ENCODE results near the gene EIF2A. TPM values are rescaled to one million over a fixed set of nuclear protein-coding genes. Genes with fewer than 3 reads are reported as not detected.

The EIF2A gene
- total and polyA plus RNA-seq, 5 experiments from 2014 or later, result 47.7 to 120 (median 67.2) TPM

DNA sequence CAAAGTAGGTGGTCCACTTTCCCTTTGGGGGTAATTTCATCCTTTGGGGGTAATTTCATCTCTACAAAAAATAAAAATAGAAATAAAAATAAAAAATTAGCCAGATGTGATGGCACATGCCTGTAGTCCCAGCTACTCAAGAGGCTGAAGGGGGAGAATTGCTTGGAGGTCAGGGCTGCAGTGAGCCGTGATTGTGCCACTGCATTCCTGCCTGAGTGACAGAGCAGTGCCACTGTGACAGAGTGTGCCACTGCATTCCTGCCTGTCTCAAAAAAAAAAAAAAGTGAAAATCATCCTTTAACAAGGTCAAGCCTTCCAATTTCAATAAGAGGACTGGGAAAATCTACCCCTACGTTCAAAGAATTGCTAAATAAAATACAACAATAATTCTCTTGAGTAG lies 23.0 kb upstream of the EIF2A start:
- H3K27ac Mint-ChIP-seq, result no peak overlapping the region
- no peak for ATAC-seq
- H3K9me3 Mint-ChIP-seq, result no peaks in the 10 kb centered on the region
- no peaks in the 10 kb centered on the region for H3K4me1 Mint-ChIP-seq
- no peak overlapping the region for H3K4me3 Mint-ChIP-seq
- DNase-seq, result no peak
- H3K36me3 Mint-ChIP-seq, result no peaks in the 10 kb centered on the region
- no peaks in the 10 kb centered on the region for H3K27me3 Mint-ChIP-seq
- POLR2A ChIA-PET, result no interaction called here

DNA sequence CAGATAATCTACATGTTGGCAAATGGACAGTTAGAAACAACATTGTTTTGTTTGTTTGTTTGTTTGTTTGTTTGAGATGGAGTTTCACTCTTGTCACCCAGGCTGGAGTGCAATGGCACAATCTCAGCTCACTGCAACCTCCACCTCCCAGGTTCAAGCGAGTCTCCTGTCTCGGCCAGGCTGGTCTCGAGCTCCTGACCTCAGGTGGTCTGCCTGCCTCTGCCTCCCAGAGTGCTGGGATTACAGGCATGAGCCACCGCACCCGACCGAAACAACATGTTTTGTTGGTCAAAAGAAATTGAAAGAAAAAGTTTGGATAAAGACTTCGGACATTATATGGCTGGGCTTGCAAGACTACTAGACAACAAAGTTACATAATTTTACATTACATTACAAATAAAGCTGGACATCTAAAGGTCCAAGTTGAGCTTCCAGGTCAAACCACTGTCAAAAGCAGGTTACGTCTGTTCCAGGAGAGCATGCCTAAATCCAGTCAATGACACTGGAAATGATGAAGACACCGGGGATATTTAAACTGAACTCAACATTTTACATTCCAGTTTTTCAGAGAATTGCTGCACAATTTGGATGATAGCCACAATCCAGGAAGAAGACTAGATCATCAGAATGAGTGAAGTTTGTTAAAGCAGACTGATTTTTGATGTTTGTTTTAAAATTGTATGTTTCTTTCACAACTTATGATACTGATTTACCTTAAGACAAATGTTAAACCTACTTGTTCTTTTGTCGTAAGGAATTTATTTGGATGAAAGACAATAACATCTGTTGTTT lies 18.9 kb upstream of the EIF2A start:
- Mint-ChIP-seq H3K27ac (no peak overlapping the region), H3K4me3 (no peak overlapping the region), H3K27me3 (no peaks in the 10 kb centered on the region), H3K36me3 (no peaks in the 10 kb centered on the region), H3K9me3 (no peaks in the 10 kb centered on the region), H3K4me1 (peaks cover 0 to 6% (median 3%) of the 10 kb centered on the region in 4 donors)
- POLR2A ChIA-PET, result interaction anchor here (1.6 kb wide), 1 partner anchor 19 kb away, joined by 4 read pairs; the partner anchor contains the start of genes EIF2A and SERP1
- no peak for ATAC-seq
- DNase-seq, result no peak

DNA sequence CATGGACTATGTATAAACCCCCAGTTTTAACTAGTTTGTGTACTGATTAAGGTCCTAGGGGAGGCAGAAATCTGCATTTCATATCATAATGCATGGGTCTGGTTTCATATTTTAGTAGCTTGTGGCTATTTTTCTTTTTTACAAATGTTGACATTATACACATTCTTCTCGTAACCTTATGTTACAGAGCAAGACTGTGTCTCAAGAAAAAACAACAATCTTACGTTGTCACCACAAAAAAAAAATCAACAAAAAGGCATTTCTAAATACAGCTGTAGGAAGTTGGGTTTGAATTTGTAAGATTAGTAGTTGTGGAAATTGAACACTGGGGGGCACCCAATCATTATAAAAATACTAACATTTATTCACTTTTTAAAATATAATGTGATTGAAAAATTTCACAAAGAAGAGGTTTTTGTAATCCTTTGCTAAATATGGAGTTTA lies 18.2 kb upstream of the EIF2A start:
- Mint-ChIP-seq H3K36me3 (no peaks in the 10 kb centered on the region), H3K9me3 (no peaks in the 10 kb centered on the region), H3K27me3 (no peaks in the 10 kb centered on the region), H3K27ac (no peak overlapping the region), H3K4me1 (peaks cover 0 to 6% (median 3%) of the 10 kb centered on the region in 4 donors), H3K4me3 (no peak overlapping the region)
- POLR2A ChIA-PET, result interaction anchor here (1.6 kb wide), 1 partner anchor 18 kb away, joined by 4 read pairs; the partner anchor contains the start of genes EIF2A and SERP1
- DNase-seq, result peak in 3 of 10 donors; percentile 27 to 42 (median 36)
- peak in 1 of 2 donors; percentile 44 for ATAC-seq

DNA sequence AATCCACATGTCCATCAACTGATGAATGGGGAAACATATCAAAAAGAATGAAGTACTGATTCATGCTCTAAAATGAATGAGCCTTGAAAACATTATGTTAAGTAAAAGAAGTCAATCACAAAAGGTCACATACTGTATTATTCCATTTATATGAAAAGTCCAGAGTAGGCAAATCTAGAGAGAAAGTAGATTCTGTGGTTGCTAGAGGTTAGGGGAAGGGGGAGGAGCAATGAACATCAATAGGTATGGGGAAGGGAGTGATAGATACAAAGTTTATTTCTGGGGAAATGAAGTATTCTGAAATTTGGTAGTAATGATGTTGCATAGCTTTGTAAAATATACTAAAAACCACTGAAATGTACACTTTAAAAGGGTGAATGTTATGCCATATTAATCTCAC lies 14.8 kb upstream of the EIF2A start:
- ATAC-seq (no peak), DNase-seq (no peak)
- peak overlapping the region in 1 of 10 donors; percentile 14 for H3K27ac Mint-ChIP-seq
- H3K4me1 Mint-ChIP-seq, result peaks cover 0 to 6% (median 3%) of the 10 kb centered on the region in 4 donors
- H3K36me3 Mint-ChIP-seq, result no peaks in the 10 kb centered on the region
- no peak overlapping the region for H3K4me3 Mint-ChIP-seq
- H3K9me3 Mint-ChIP-seq, result no peaks in the 10 kb centered on the region
- POLR2A ChIA-PET, result interaction anchor here (0.6 kb wide), 1 partner anchor 13 kb away, joined by 3 read pairs; no protein-coding TSS in a partner anchor
- no peaks in the 10 kb centered on the region for H3K27me3 Mint-ChIP-seq

DNA sequence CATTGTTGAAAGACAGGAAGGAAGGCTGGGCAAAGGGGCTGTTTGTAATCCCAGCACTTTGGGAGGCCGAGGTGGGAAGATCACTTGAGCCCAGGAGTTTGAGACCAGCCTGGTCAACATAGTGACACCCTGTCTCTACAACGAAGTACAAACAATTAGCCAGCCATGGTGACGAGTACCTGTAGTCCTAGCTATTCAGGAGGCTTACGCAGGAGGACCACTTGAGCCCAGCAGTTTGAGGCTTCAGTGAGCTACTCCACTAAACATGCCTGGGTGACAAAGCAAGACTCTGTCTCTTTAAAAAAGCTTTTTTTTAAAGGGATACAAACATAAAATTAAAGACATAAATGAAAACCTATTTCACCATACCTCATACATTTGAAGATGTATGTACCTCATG lies 11.4 kb upstream of the EIF2A start:
- Mint-ChIP-seq H3K4me3 (no peak overlapping the region), H3K4me1 (peaks cover 0 to 6% (median 4%) of the 10 kb centered on the region in 4 donors), H3K27me3 (no peaks in the 10 kb centered on the region), H3K9me3 (no peaks in the 10 kb centered on the region), H3K27ac (no peak overlapping the region), H3K36me3 (no peaks in the 10 kb centered on the region)
- POLR2A ChIA-PET, result no interaction called here
- no peak for DNase-seq
- ATAC-seq, result no peak

DNA sequence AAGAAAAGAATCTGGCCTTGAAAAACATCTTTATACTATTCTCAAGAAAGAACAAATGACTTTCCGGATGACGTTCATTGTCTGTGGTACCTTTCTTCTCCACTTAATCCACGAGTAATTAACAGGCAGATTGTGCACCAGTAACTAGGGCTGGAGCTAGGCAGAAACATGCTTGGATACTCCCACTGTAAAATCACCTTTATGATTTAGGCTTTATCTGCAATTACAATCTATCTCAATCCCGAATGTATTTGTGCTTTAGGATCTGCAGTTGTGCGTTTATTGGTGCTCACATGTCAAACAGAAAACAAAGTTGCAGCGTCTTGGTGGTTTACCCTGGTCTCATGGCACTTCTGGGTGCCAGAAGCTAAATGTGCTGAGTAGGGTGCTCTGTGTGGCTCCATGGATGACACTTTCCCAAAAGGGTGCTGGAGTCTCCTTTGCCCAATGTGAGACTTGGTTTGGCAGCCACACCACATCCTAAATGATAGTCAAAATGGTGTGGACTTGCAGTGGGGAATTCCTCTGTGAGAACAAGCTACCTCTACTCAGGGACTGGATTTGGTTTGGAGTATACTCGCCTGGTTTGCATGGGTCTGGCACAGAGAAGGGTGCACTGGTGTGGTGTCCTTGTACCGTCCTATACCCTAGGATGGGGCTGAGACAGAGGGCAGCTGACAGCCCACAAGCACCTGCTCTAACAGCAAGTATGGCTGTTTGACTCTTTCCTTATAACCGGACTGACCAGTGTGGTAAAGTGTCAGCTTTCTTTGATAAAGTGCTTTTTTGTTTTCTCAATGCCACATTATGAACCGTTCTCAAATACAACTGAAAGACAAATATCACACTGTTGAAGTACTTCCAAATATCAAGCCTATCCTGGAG lies 8.0 kb upstream of the EIF2A start:
- Mint-ChIP-seq H3K27ac (peak overlapping the region in 6 of 10 donors; percentile 20 to 72 (median 34)), H3K4me3 (no peak overlapping the region), H3K27me3 (no peaks in the 10 kb centered on the region), H3K9me3 (no peaks in the 10 kb centered on the region), H3K36me3 (peaks cover 0 to 25% (median 0%) of the 10 kb centered on the region in 3 donors), H3K4me1 (peaks cover 14 to 27% (median 24%) of the 10 kb centered on the region in 4 donors)
- no peak for ATAC-seq
- POLR2A ChIA-PET, result interaction anchor here (0.8 to 1.2 kb wide), 3 partner anchors 129 to 224 kb away, joined by 3 read pairs; partner anchors contain the start of gene SIAH2
- no peak for DNase-seq

DNA sequence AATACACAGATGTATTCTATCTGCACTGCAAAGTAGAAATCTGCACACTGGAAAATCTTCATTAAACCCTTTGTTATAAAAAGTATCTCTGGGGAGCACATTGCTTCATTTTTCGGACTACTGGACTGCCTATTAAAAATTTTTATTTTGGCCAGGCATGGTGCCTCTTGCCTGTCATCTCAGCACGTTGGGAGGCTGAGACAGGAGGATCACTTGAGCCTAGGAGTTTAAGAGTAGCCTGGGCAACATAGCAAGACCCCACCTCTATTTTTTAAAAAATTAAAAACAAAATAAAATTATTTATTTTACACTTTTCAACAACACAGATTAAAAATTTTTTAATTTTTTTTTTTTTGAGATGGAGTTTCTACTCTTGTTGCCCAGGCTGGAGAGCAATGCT lies 6.3 kb upstream of the EIF2A start:
- DNase-seq (no peak), ATAC-seq (no peak)
- Mint-ChIP-seq H3K9me3 (no peaks in the 10 kb centered on the region), H3K36me3 (peaks cover 0 to 37% (median 0%) of the 10 kb centered on the region in 3 donors), H3K27ac (peak overlapping the region in 4 of 10 donors; percentile 10 to 57 (median 37)), H3K4me1 (peaks cover 17 to 43% (median 40%) of the 10 kb centered on the region in 4 donors), H3K4me3 (no peak overlapping the region), H3K27me3 (no peaks in the 10 kb centered on the region)
- POLR2A ChIA-PET, result no interaction called here

DNA sequence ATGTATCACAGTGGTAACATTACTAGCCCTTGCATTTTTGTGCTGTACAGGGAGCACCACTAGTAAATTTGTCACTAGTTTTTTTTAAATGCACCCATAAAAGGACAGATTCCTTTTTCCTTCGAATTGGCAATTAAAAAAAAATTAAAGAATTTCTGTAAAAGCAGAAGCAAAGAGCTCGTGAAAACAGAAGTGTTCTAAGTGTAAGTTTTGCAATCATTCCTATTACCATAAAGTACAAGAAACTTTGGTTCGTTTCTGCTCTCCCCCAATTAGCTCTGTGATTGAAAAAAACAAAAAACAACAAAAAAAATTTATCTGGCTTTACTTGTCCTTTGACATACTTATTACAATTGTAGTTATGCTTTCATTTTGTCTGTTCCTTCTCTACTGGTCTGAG lies 5.6 kb upstream of the EIF2A start:
- no peaks in the 10 kb centered on the region for H3K9me3 Mint-ChIP-seq
- POLR2A ChIA-PET, result interaction anchor here (0.9 to 1.0 kb wide), 2 partner anchors 25 to 62 kb away, joined by 3 to 5 read pairs; no protein-coding TSS in a partner anchor
- peaks cover 19 to 49% (median 43%) of the 10 kb centered on the region in 4 donors for H3K4me1 Mint-ChIP-seq
- peak overlapping the region in 9 of 10 donors; percentile 1 to 85 (median 67) for H3K27ac Mint-ChIP-seq
- DNase-seq (no peak), ATAC-seq (no peak)
- H3K27me3 Mint-ChIP-seq, result no peaks in the 10 kb centered on the region
- peaks cover 0 to 37% (median 0%) of the 10 kb centered on the region in 3 donors for H3K36me3 Mint-ChIP-seq
- H3K4me3 Mint-ChIP-seq, result no peak overlapping the region

DNA sequence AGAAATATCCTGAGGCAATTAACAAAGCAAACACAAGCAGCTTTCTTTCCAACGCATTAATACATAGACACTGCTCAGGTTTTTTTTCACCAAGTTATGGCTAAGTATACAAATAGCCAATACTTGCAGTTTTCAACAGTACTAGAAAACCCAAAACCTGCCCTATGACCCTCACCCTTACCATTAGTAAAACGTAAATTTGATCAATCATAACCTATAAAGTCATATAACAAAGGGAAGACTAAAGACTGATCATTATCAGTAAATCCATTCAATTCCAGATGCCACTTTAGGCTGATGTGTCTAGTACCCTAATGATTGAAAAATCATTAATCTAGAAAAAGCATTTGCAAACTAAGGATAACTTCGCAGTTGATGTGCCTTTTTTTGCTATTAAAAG lies 3.5 kb upstream of the EIF2A start:
- peaks cover 0 to 37% (median 0%) of the 10 kb centered on the region in 3 donors for H3K36me3 Mint-ChIP-seq
- POLR2A ChIA-PET, result interaction anchor here (2.1 kb wide), 1 partner anchor 160 kb away, joined by 8 read pairs; the partner anchor contains the start of gene ERICH6
- no peak overlapping the region for H3K4me3 Mint-ChIP-seq
- ATAC-seq (no peak), DNase-seq (no peak)
- no peaks in the 10 kb centered on the region for H3K27me3 Mint-ChIP-seq
- H3K9me3 Mint-ChIP-seq, result no peaks in the 10 kb centered on the region
- H3K27ac Mint-ChIP-seq, result peak overlapping the region in 9 of 10 donors; percentile 4 to 97 (median 35)
- H3K4me1 Mint-ChIP-seq, result peaks cover 26 to 63% (median 56%) of the 10 kb centered on the region in 4 donors

DNA sequence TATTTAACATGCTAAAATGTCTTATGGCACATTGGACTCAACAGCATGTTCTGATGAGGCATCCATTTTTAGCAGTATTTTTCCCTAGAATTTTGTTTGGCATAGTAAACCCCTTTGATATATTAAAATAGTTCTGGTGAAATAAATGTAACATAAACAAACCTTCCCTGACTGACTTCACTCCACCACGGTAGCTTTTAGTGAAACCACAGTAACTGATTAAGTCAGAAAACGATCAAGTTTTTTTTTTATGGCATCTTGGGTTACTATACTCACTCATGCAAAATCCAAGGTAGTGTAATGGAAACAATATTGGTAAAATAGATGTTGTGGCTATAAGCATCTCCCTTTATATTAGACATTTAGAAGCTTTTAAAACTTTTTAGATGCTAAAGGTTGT lies 3.1 kb upstream of the EIF2A start:
- Mint-ChIP-seq H3K27me3 (no peaks in the 10 kb centered on the region), H3K4me3 (peak overlapping the region in 3 of 10 donors; percentile 7 to 92 (median 23)), H3K9me3 (no peaks in the 10 kb centered on the region), H3K4me1 (peaks cover 26 to 67% (median 60%) of the 10 kb centered on the region in 4 donors), H3K36me3 (peaks cover 0 to 37% (median 0%) of the 10 kb centered on the region in 3 donors), H3K27ac (peak overlapping the region in 8 of 10 donors; percentile 33 to 98 (median 60))
- POLR2A ChIA-PET, result interaction anchor here (2.1 to 4.2 kb wide), 2 partner anchors 134 to 160 kb away, joined by 8 to 58 read pairs; partner anchors contain the start of genes ERICH6 and TSC22D2
- DNase-seq (no peak), ATAC-seq (no peak)

DNA sequence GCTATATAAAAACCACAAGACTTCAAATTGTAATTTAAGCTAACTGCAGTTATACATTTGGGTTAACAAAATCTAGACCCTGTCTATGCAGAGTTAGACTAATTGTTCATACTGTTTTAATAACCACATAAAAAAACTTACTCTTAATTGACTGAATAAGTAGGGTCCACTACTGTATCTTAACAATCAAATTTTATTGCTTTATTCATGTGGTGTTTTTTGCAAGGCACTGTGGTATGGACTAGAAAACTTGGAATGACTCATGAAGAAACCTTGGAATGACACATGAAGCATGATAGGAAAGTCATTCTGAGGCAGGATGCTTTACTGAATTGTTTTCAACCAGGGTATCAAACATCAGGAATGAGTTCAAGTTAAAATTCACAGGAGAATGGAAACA lies 2.5 kb upstream of the EIF2A start:
- no peak for ATAC-seq
- H3K9me3 Mint-ChIP-seq, result no peaks in the 10 kb centered on the region
- H3K4me1 Mint-ChIP-seq, result peaks cover 26 to 72% (median 64%) of the 10 kb centered on the region in 4 donors
- H3K27me3 Mint-ChIP-seq, result no peaks in the 10 kb centered on the region
- H3K27ac Mint-ChIP-seq, result peak overlapping the region in 9 of 10 donors; percentile 9 to 99 (median 87)
- H3K4me3 Mint-ChIP-seq, result peak overlapping the region in 9 of 10 donors; percentile 37 to 99 (median 93)
- peaks cover 0 to 40% (median 0%) of the 10 kb centered on the region in 3 donors for H3K36me3 Mint-ChIP-seq
- POLR2A ChIA-PET, result interaction anchor here (0.9 to 4.2 kb wide), 4 partner anchors 59 to 218 kb away, joined by 5 to 58 read pairs (median 6); partner anchors contain the start of genes ERICH6, SELENOT and TSC22D2
- no peak for DNase-seq

DNA sequence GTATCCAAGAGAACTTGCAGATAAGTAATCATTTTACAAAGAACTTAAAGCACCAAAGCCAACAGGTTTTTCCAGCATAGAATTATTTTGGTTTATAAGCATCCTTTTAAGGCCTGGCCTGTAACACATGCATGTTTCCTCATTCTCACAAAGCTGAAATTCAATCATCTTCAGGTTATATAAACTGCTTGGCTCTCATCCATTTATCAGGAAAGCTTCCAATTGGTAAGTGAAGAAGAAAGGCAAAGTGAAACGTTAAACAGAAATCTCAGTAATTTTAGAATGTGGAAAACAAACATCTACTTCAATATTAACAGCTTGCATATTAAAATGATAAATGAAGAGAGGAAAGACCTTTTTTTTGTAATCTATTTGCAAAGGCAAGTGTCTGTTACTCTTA lies 1.9 kb upstream of the EIF2A start:
- no peak for DNase-seq
- peak overlapping the region; percentile 55 to 99 (median 96) for H3K4me3 Mint-ChIP-seq
- no peak for ATAC-seq
- H3K27me3 Mint-ChIP-seq, result no peaks in the 10 kb centered on the region
- H3K9me3 Mint-ChIP-seq, result no peaks in the 10 kb centered on the region
- peaks cover 0 to 46% (median 0%) of the 10 kb centered on the region in 3 donors for H3K36me3 Mint-ChIP-seq
- H3K27ac Mint-ChIP-seq, result peak overlapping the region; percentile 61 to 99 (median 79)
- POLR2A ChIA-PET, result interaction anchor here (0.6 to 4.2 kb wide), 5 partner anchors 13 to 217 kb away, joined by 3 to 58 read pairs (median 5); partner anchors contain the start of genes ERICH6, SELENOT and TSC22D2
- H3K4me1 Mint-ChIP-seq, result peaks cover 25 to 78% (median 68%) of the 10 kb centered on the region in 4 donors
